ENCODE data around the gene CLCF1.

CLCF1 gene

DNA sequence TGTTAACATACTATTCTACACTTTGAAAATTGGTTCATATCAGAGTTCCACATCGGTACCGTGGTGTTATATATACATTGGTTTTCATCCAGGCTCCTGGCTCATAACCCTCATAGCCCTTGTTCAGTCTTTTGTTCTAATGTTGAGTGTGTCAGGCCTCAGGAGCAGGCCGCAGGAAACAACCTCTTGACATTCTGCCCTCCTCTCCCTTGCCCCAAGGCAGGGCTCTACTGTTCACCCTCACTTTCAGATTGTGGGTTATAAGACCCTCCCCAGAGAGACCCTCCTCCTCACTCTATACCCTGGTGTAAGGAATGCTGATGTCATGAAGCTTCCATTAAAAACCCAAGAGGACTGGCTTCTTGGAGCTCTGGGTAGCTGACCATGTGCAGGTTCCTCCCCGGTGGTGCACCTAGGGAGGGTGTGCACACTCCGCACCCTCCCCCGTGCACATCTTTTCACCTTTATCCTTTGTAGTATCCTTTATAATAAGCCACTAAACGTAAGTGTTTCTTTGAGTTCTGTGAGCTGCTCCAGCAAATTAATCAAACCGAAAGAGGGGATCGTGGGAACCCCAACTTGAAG lies 58.0 kb downstream of the CLCF1 start:
- in situ Hi-C loops (cut with MboI; ENCODE audit: low pct_unique_long_range_greater_than_20kb, low sequenced_read_pairs), result no loop called here
- no peak for DNase-seq

DNA sequence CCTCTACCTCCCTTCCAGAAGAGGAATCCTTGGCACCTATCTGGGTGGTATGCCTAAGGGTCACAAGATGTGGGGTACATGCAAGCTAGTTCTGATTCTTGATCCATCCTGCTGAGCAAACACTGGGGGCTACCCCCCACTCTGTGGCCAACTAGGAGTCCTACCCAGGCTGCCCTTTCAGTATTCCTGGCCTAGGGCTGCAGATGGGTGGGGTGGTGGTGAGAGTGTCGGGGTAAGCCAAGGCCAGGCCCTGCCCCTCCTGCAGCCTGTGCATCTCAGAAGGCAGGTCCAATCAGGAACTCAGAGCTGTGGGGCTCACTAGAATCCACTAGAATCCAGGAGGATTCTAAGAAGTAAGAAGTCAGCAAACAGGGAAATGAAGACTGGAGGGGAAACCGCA lies 59.2 kb downstream of the CLCF1 start:
- no peak for DNase-seq
- in situ Hi-C loops (cut with MboI; ENCODE audit: low pct_unique_long_range_greater_than_20kb, low sequenced_read_pairs), result no loop called here

All from KBM-7 (cell line).